HG02840 (cell line): ENCODE results near the gene KDM1B.
"Not testable (repeated sequence)": the region's sequence is repeated elsewhere in the genome, so short reads cannot be mapped to it uniquely, and the experiment has no call there.

ENCODE experiments used
- ATAC-seq: cut with Tn5 transposase; IDR thresholded peaks from one replicate; pipeline ENCODE4 v1.9.1; 2021; ENCODE audit warnings: mild to moderate bottlenecking, moderate library complexity, moderate number of reproducible peaks; ENCODE audit not compliant: unreplicated experiment, low FRiP score

The KDM1B gene

DNA sequence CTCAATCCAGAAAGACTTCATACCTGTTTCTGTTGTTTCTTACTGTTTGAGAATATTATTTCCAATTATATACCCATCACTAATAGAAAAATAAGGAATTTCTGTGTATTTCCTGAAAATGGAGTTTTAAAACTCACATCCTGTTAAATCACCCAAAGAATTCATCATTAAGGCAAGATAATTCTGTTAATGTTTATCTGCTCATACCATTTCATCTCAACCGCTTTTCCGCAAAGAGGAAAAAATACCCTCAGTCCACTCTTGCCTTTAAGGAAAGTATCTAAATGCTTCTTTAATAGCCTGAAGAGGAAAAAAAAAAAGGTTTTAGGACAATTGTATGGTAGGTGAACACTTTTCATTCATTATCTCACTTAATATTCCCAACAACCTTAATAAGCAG lies 7.6 kb upstream of the KDM1B start:
- ATAC-seq = no peak

GRCh38 chr6:18148304-18149025 lies 6.8 kb upstream of the KDM1B start:
- no peak for ATAC-seq

DNA sequence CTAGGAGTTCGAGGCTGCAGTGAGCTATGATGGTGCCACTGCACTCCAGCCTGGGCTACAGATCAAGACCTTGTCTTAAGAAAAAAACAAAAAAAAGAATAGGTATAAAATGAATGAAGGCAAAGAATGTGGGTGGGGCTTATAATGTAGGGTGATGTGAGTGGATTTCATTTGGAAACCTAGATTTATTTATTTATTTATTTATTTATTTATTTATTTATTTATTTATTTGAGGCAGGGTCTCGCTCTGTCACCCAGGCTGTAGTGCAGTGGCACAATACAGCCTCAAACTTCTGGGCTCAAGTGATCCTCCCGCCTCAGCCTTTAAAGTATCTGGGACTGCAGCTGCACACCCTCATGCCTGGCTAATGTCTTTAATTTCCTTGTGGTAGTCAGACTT lies 3.8 kb upstream of the KDM1B start:
- not testable (repeated sequence) for ATAC-seq

DNA sequence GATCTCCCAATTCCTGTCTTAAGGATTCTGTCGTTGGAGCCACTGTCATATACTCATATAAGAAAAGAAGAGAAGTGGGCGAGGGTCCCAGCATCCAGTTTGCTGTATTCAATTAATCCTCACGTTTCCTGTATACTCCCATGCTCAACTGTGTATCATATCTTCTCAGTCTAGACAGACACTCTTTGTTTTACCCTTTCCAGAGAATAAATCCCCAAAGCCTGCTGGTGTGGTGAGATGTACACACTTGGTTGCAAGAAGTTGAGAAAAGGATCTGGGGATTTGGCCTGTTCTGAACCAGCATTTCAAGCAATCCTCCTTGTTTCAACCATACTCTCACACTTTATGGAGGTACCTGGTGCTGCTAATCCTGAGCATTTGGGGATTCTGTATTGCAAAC lies 3.4 kb upstream of the KDM1B start:
- ATAC-seq = no peak

GRCh38 chr6:18153311-18153703 lies 1.9 kb upstream of the KDM1B start:
- no peak for ATAC-seq

DNA sequence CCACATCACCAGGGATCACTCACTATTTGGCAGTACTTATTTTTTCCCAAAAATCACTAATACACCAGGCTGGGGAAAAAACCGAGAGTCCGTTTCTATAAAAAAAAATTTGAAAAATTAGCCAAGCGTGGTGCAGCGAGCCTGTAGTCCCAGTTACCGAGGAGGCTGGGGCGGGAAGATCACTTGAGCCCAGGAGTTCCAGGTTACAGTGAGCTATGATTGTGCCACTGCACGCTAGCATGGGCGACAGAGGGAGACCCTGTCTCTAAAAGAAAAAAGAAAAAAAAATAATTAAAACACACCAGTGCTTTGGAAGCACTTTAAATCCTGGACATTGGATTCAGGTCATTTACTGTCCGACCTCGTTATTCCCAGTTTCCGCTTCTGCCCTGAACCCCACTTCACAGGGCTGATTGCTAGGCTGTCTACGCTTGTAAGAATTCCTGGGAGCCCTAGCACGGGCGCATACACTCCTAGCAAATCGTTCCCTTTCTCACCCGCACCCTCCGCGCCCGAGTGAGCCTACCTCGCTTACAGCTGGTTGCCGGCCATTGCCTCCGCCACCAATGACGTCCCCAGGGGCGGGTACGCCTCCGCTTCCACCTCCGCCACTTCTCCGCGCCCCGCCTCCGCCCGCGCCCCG lies 594 bp upstream of the KDM1B start, which contains the start of gene TPMT:
TPMT (minus strand) TSS at position 571 of the 643 bp plus-strand sequence. CDS start 5,950 bp downstream, outside the sequence.
- ATAC-seq = peak; percentile 46

- peak; percentile 25 for ATAC-seq
Observed at GRCh38 chr6:18155864-18156421, 721 bp downstream of the KDM1B start.

DNA sequence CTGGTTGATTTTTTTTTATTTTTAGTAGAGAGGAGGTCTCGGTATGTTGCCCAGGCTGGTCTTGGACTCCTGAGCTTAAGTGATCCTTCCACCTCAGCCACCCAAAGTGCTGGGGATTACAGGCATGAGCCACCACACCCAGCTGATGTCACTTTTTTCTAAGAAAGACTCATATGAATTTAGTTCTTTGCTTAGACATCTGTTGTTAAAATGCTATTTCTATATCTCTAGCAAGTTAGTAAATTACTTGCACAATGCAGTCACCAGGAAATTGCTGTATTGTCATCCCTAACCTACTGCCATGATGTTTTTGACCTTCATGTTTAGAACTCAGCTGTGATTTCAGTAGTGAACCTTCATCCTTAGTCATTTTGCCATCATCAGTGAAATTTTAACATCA lies 5.7 kb downstream of the KDM1B start:
- ATAC-seq = no peak

DNA sequence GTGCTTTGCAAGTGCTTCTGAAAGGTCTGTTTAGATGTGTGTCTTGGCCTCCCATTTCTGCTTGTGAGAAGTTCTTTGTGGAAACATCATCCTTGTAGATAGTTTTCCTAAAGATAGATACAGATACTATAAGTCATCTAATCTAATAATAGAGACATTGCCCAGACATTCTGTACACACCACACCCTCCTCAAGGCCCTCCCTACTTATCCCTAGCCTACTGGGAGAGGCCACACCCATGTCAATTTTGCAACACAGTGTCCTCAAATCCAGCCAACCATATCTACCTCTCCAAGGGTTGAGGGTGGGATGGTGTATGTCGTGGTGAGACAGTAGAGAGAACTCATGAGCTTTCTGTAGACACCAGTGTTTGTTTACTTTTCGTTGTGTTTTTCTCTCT lies 6.2 kb downstream of the KDM1B start:
- ATAC-seq = no peak

DNA sequence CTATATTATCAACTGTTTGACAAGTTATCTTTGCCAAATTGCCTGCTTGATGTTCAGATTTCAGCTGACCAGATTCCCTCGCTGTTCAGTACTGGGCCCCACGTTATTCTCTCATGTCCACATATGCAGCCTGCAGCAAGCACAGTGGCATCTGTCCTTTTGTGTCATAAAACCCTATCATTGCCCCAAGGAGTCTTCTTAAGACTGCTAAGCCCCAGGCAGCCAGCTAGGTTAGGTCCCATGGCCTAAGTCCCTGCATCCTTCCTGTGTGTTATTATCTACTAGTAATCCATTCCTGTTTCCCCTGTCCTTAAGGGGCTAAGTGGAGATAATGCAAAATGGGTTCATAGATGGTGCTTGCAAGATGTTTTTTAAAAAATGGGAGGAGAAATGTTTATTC lies 7.2 kb downstream of the KDM1B start:
- ATAC-seq = no peak

DNA sequence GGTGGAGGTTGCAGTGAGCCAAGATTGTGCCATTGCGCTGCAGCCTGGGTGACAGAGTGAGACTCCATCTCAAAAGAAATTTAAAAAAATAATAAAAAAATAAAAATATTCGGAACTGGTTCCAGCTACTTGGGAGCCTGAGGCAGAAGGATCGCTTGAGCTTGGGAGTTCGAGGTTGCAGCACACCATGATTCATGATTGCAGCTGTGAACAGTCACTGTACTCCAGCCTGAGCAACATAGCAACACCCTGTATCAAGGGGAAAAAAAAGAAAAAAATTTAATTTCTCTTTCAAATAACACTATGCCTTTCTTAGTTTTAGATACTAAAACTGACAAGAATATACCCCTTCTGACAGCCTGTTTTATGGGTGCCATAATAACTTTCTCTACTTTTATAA lies 10.5 kb downstream of the KDM1B start:
- no peak for ATAC-seq

- ATAC-seq = no peak
Observed at GRCh38 chr6:18166312-18167036, 11.3 kb downstream of the KDM1B start.

DNA sequence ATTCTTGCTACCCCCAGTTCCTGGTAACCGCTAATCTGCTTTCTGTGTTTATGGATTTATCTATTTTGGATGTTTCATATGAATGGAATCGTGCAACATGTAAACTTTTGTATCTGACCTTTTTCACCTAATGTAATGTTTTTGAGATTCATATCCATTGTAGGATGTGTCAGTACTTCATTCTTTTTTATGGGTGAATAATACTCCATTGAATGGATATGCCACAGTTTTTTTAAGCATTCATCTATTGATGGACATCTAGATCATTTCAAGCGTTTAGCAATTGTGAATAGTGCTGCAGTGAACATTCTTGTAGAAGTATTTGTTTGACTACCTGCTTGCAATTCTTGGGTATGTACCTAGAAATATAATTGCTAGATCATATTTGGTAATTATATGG lies 13.0 kb downstream of the KDM1B start:
- no peak for ATAC-seq

DNA sequence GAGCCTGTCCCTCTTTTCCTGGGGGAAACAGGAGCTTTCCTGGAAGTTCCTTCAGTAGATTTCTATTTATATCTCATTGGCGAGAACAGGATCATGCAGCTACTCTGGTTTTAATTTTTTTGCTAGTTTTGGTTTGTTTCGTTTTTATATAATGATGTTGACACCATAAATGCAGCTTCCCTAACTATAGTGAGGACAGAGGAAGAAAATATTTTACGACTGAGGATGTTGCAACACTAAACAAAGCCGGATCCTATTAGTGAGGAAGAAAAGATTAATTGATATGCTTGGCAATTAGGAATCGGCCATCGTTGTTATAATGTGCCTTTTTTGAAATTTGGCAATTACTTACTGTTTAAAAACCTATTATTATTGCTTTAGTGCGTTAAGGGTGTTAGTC lies 16.6 kb downstream of the KDM1B start:
- ATAC-seq = no peak

GRCh38 chr6:18176198-18176597 lies 21.0 kb downstream of the KDM1B start:
- not testable (repeated sequence) for ATAC-seq

GRCh38 chr6:18177286-18177965 lies 22.2 kb downstream of the KDM1B start:
- ATAC-seq = no peak

DNA sequence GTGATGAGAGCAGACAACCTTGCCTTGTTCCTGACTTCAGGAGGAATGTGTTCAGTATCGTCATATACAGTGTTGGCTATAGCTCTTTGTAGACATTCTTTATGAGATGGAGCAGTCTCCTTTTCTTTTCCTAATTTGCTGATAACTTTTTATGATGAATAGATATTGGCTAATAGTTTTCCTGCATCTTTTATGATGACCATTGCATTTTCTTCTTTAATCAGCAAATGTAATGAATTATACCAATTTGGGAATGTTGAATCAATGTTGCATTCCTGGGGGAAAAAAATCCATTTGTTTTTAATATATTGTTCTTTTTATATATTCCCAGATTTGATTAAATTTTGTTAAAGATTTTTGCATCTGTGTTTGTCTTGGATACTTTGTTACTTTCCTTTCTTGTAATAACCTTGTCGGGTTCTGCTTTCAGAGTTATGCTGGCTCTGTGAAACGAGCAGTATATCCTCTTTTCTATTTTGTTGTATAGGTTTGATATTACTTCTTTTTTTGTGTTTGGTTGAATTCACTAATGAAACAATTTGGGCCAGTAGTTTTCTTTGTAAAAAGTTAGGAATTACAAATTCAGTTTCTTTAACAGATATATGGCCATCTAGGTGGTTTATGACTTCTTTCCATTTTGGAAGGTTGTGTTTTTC lies 23.9 kb downstream of the KDM1B start:
- no peak for ATAC-seq

- ATAC-seq = no peak
Observed at GRCh38 chr6:18179770-18180356, 24.6 kb downstream of the KDM1B start.

- no peak for ATAC-seq
Observed at GRCh38 chr6:18182568-18182967, 27.3 kb downstream of the KDM1B start.

DNA sequence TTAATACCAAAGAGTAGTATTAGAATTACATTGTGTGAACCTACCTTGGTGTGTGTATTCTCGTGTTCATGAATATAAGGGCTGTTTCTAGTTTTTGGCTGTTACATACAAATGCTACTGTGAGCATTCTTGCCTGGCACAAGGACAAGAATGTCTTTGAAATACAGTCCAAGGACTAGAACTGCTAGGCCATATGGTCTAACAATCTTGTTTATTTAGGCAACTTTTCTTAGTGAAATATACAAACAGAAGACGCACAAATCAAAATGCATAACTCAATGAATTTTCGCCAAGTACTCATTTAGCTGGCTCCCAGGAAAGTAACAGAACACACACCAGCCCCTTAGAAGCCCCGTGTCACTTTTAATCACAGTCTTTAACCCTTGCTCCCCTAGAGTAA lies 28.5 kb downstream of the KDM1B start:
- ATAC-seq = no peak
